ENCODE results near the gene FGF14.
A peak's percentile ranks its signal among the peaks of the same experiment; 100 is the strongest.

Gene FGF14

DNA sequence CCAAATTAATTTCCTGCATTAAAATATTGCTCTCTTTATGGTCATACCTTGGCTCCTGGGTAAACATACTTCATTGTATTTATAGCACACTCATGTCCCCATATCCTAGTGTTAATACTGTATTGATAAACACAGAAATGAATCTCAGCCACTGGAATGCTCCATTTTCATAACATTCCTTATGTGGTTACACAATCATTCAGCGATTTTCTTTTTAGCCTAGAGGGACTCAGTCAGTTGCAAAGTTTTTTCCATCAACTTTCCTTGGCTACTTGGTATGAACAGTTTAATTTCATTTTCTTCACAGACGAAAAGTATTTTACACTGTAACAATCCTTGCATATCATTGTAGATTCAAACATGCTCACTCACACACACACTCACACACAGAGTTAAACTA lies 471.5 kb downstream of the FGF14 start:
- no peak for DNase-seq (ENCODE audit: low spot score)

DNA sequence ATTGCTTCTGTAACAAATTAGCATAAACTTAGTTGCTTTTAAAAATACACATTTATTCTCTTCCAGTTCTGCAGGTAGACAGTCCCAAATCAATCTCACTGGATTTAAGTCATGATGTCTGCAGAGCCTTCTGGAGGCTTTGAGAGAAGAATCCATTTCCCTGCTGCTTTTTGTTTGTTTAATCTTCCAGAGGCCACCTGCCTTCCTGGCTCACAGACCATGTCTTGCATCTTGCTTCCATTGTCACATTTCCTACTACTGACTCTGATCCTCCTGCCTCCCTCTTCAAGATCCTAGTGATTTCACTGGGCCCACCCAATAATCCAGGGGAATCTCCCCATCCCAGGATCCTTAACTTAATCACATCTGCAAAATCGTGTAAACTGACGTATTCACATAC lies 476.1 kb downstream of the FGF14 start:
- no peak for DNase-seq (ENCODE audit: low spot score)

DNA sequence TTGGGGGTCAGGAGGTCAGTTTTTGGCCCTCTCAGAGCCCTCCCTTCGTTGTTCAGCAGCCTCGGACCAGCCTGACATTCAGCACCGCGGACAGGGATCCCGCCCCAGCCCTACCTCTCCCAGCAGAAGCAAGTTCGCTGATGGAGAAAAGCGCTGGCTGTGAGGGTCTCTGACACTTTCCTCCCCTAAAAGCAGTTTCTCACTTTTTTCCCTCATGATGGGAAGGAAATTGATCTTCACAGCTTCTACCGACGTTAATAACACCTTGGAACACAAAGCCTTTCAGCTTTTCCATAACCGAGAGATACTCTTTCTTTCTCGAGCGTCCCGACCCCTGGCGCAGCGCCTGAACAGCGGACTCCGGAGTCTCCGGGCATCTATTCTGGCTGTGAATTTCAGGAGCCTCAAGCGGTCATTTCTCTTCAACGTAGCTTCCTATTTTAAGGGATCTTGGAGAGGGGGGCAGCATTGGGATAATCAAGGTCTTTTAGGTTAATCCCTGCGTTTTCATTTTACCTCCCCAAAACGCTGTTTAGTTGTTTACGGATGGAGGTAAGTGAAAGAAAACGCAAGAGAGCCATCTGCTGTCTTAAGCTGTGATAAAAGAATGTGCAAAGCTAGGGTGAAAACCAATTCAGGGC lies 482.2 kb downstream of the FGF14 start:
- peak; percentile 19 for DNase-seq (ENCODE audit: low spot score)

DNA sequence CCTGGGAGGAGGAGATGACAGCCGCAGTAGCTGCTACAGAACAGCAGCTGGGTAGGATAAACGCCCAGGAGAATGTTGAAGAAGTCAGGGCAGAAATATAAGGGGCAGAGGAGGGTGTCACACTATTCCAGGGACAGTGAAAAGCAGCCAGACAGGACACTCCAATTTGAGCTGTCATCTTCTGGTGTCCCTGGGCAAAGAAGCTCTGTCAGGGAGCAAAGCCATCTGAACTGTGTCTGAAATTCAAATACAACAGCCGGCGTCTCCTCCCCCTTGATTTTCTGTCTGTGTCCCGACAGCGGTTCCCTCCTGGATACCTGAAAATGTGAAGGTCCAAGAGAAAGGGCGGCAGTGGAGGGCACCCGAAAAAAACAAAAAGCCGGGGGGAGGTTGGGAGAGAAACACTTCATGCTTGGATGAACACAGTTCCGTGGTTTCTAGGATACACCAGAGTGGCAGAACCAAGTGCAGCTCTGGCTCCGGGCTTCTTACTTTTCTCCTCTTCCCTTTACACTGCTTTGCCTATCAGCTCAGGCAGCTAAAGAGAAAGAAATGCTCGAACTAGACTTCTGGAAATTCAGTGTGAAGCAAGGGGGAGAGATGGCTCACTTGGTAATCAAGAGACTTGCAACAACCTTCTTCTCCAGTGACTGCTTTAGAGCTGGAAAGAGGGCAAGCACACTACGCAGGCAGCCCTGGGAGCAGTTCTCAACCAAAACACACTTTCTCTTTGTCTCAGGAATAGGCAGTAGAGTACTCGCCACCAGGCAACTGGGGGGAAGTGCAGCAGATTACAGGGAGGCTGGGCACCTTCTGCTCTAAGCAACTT lies 483.8 kb downstream of the FGF14 start:
- DNase-seq (ENCODE audit: low spot score): peak; percentile 51

DNA sequence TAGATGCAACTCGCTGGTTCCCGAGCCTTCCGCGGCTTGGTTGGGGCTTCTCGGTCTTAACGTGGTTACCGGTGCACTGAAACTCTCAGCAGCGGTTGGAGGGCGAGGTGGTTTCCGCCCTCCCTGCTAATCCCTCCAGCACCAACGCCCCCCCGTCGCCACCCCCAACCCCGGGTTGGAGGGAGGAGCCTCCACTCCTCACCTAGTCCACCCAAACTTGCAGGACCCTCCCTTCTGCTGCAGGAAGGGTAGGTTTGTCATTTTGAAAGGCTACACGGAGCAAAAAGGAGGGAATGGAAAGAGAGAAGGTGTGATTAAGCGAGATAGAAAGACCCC lies 484.4 kb downstream of the FGF14 start:
- DNase-seq (ENCODE audit: low spot score): no peak

DNA sequence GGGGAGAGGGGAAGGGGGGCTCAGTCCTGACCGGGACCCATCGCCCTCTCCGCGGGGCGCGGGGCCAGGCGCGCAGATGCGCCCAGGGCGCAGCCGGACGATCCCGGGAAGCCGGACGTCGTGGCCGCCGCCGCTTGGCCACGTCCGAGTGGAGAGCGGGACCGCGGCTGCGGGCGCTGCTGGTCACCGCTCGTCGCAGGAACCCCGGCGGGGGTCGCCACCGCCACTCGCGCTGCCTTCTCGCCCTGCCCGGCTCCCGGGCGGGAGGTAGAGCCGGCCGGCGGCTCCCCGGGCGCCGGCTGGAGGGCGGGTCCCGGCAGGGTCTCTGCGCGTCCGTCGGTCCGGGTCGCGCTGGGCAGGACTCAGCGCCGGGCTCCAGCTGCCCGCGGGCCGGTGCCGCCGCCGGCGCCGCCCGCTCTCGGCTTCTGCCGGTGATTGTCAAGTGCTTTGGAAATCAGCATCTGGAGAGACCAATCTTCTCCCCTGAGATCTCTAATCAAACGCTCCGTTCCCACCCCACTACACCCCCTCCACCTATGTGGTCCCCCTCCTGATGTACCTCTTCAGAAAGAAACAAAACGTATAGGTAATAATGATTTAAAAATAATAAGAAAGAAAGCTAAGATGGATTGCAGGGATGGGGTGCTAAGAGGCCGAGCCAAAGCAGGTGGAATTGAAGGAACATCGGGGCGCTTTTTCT lies 484.9 kb downstream of the FGF14 start:
- no peak for DNase-seq (ENCODE audit: low spot score)

DNA sequence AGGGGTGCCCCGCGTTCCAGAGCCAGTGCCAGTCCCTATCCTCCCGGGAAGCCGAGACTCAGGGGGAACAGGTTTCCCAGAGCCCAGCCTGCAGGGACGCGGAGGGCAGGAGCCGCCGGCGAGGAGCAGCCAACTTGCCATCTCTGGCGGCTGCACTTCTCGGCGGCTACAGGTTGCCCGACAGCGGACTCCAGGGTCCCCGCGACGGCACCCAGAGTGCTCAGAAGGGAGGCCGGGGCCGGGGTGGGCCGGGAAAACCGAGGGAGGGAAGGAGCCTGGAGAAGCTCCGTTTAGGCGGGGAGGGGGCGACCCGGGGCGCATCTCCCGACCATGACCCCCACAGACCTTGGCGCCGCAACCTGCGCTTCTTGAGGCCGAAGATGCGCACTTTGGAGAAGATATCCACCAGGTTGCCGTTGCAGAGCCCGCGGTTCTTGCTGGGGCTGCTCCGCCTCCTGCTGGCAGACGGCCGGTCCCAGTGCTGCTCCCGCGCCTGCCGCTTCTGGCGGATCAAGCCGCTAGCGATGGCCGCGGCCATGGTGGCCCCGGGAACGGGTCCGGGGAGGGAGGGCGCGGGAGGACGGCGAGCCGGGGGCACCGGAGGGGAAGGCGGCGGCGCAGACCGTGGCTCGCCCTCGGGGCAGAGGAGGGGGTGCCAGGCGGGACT lies 485.6 kb downstream of the FGF14 start:
- DNase-seq (ENCODE audit: low spot score): no peak

DNA sequence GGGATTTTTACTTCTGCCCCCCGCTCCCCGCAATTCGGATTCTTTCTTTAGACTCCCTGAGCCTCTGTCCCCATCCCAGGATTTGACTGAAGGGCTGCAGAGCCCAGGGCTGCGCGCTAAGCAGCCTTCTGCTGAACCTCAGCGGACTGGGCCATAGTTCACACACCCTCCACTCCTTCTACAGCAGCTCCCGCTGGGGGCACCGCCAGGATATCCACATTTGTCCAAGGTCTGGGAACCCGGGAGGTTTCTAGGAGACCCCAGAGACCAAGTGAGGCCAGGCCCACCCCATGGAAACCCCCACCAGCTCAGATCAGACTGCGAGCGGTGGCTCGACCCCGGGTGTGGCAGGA lies 486.1 kb downstream of the FGF14 start:
- no peak for DNase-seq (ENCODE audit: low spot score)

DNA sequence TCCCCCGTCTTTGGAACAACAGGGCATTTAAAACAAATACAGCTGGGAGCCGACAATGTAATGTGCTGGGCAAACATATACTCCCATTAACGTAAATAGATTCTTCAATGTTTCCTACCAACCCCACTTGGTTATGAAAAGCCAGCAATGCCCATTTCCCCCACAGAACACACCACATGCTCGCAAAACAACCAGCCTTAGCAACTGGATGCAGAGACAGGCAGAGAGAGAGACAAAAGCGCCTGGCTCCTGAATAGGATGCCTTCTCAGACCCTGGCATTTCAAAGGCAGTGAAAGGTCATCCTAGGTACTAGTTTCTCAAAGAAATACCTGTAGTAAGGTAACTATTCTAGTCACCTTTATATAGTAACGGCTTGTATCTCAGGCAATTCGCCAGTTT lies 486.5 kb downstream of the FGF14 start:
- DNase-seq (ENCODE audit: low spot score): no peak

DNA sequence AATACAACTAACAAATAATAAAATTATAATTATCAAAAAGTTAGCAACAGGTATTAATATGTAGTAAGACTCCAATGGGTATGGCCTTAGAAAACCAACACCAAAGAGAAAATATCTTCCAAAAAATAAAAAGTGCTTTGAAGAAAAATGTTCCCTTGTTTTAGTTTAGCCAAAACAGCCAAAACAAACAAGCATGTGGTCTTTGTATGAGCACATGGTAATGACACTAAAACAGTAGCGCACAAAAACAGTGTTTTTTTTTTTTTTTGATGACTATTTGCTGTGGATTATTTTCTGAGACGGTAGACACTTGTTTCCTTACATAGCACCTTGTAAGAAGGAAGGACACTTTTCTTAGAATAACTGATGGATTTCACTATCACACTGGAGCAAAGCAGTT lies 490.1 kb downstream of the FGF14 start:
- no peak for DNase-seq (ENCODE audit: low spot score)

DNA sequence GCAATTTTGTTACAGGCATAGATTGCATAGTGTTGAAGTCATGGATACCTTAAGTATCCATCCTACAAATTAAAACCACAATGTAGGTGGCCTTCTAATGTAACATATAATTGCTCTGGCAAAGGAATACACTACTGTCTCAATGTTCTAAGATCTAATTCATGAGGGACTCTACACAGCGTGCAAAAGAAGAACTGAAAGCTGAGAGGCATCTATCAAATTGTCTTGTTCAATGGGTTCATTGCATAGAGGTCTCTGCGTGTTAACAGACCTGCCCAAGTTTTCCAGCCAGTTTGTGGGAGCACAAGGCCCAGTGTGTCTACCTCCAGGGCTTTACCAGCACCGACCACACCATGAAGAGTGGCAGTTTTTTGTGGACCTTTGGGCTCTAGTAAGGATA lies 498.0 kb downstream of the FGF14 start:
- no peak for DNase-seq (ENCODE audit: low spot score)

DNA sequence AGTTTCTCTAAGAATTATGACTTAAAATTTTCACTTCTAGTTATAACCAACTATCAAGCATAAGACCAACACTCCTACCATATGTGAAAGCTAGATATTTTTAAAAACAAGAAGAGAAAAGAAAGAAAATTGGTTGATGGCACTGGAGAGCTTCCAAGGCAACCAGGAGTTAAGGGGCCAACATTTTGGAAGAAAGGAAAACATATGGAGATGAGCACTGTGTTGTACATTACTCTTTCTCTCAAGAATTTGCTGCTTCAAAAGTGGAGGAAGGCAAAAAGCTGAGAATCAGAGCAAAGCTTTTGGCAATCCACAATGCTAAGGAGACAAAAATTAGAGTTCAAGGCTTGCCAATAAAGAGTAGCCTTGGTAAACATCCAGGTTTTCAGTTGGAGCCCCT lies 503.2 kb downstream of the FGF14 start:
- DNase-seq (ENCODE audit: low spot score): no peak

DNA sequence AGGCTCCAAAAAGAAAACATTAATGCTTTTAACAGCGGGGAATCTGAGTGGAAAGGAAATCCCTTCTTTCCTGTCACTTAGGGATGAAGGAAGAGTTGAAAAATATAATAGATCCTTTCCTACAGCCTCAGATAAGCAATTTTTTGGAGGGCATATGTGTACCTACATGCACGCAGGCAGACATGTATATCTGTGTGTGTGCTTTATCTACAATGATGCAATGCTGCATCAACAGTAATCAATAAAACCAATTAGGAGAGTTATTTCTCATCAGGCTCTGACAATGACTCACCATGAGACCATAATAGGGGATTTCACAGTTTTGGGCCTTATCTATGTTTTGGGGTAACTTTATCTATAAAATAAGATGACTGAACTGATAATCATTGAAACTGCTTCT lies 505.3 kb downstream of the FGF14 start:
- no peak for DNase-seq (ENCODE audit: low spot score)

DNA sequence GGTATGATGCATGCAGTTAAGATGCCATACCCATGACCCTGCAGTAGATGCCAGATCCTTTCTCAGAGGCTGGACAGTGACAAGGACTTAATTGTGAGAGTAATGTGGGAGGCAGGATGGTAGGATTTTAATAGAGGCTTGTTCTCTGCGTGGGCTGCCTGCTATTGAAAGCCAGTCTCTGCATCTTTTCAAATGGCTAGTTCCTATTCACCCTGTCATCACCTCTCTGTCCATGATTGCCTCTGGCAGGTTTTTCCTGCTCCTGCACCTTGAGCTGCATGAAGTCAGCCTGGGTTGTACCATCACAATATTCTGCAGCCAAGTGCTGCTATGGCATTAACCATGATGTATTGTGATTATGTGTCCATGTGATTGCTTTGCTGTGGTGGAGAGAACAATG lies 508.8 kb downstream of the FGF14 start:
- peak; percentile 20 for DNase-seq (ENCODE audit: low spot score)

DNA sequence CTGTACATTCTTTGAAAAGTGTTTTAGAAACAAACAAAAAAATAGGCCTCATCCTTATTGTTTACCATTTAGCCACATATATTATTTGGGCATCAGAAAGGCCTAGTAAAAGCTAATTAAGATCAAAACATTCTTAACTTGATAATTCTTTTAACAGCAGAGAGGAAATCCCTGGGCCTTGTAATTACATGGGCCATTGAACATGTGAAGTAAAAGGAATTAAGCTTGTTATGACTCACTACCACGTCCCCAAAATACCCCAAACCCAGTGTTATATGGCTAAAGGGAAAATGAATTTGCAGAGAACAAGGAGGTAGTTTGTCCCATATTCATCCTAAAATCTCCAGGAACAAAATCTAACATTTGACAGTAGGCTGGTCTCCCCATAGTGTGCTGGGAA lies 509.6 kb downstream of the FGF14 start:
- DNase-seq (ENCODE audit: low spot score): no peak

DNA sequence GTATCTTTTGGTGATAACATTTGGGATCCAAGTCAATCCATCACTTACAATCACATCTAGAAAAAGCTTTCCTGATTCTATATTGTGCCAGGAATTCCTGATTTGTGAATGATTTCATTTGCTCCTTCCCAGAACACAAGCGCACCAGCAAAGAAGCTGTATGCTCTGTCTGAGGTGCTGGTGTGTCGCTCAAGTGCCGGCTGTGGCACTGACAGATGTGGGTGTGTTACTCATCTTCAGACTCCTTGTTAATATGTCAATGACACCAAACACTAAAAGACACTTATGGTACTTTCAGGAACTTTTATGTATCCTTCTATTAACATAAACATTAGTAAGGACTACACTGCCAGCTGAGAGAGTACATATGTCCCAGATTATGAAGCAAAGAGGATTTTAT lies 520.3 kb downstream of the FGF14 start:
- DNase-seq (ENCODE audit: low spot score): no peak

DNA sequence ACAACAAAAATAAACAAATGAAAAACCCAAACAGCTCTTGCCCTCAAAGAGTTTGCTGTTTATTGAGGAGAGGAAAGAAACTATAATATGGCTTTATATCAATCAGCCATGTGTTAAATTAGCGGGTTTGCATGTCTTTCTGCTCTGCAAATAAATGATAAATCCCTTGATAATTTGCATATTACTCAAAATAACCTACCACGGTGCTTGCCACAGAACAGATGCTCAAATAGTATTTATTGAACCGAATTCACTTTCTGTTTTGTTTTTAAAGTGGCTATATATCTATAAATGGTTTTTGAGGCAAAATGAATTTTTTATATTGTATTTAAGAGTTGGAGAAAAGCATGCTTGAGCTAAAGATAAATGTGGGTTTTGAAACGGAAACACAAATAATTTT lies 521.3 kb downstream of the FGF14 start:
- no peak for DNase-seq (ENCODE audit: low spot score)

DNA sequence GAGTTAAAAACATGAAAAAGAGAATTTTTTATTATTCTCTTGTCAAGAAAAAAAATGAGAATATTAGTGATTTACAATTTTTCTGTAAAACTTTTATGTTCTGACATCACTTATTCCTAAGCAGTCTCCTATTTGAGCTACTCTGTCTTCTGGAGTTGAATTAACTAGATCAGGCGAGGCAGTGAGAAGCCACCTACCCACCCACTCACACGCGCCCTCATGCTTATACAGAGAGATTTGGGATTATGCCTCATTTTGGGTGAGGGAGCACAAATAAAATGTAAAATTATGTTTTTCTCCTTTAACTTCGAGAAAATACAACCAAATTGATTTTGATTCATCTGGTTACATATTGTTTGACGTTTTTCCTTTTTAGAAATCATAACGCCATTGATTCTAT lies 524.9 kb downstream of the FGF14 start:
- no peak for DNase-seq (ENCODE audit: low spot score)

DNA sequence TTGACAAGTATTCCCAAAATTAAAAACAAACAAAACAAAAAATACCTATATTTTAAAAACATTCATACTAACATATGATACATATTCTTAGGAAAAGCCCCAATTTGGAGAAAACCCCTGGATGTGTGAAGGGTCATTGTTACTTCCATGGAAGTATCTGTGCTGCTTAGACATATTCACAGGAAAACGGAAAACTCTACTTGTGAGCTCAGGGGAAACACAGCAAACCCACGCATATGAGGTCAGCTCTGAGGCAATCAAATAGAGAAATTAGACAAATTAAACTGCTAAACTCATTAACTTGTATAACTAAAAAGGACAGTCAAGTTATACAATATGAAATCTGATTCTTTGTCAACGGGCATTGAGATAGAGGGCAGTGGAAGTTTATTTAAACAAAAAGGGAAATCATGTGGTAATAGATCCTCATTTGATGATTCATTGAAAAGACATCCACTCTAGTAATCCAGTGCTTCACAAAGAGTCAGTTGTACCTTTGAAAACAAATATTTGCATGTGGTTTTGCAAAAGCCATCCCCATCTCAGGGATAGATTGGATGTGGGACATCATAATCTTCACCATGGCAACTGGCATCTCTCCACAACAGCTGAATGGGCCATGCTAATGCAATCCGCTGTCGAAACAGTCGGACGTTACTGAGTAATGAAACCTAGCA lies 526.0 kb downstream of the FGF14 start:
- no peak for DNase-seq (ENCODE audit: low spot score)

DNA sequence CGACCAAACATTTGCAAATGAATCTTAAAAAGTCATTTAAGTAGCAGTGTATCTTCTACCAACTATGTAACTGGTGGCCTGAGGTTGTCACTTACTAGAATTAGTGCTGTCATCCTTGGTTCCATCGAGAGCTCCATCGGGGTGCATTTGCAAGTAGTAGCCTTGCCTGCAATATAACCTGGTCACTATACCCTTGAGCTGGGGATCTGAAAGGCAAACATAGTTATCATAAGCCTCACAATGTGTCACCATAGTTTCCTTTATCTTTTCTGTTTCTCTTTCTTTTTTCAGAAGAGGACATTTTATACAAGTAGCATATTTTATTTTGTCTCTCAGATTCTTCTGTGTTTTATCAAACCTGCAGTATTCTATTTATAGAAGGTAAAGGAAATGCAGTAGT lies 526.8 kb downstream of the FGF14 start:
- DNase-seq (ENCODE audit: low spot score): no peak

DNA sequence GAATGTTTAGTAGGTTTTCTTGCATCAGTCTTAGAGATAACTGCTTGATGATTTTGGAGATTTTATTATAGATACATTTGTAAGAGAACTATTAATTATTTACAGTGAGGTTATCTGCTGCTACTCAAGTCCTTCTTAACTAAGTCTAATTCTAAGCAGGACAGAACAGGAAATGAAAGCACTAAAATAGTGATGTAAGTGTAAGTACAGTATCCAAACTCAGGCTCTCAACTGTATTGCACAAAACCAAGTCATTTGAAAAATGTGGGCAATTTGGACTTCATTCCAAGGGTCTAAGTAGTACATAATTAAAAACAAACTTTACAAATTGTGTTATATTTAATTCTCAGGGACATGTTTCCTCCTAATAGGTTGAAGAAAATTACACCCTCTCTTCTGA lies 532.3 kb downstream of the FGF14 start:
- DNase-seq (ENCODE audit: low spot score): no peak
